HS-5 (cell line): ENCODE measurements around the gene ZIC1.

Source experiments
- DNase-seq: peaks from one replicate; pipeline ENCODE4 v3.0.0-alpha.2; 2012; ENCODE audit warnings: low read depth

Gene ZIC1

DNA sequence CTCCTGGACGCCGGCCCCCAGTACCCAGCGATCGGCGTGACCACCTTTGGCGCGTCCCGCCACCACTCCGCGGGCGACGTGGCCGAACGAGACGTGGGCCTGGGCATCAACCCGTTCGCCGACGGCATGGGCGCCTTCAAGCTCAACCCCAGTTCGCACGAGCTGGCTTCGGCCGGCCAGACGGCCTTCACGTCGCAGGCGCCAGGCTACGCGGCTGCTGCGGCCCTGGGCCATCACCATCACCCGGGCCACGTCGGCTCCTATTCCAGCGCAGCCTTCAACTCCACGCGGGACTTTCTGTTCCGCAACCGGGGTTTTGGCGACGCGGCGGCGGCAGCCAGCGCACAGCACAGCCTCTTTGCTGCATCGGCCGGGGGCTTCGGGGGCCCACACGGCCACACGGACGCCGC is 956 bp downstream of the ZIC1 start:
- no peak for DNase-seq

DNA sequence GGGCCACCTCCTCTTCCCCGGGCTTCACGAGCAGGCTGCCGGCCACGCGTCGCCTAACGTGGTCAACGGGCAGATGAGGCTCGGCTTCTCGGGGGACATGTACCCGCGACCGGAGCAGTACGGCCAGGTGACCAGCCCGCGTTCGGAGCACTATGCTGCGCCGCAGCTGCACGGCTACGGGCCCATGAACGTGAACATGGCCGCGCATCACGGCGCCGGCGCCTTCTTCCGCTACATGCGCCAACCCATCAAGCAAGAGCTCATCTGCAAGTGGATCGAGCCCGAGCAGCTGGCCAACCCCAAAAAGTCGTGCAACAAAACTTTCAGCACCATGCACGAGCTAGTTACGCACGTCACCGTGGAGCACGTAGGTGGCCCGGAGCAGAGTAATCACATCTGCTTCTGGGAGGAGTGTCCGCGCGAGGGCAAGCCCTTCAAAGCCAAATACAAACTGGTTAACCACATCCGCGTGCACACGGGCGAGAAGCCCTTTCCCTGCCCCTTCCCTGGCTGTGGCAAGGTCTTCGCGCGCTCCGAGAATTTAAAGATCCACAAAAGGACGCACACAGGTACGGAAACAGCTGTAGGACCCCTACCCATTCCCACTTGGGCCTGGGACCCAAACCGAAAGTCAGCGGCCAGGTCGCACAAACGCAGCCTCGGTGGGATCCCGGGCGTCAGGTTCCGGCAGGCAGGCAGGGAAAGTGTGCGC is 1.5 kb downstream of the ZIC1 start:
- peak; percentile 55 for DNase-seq

DNA sequence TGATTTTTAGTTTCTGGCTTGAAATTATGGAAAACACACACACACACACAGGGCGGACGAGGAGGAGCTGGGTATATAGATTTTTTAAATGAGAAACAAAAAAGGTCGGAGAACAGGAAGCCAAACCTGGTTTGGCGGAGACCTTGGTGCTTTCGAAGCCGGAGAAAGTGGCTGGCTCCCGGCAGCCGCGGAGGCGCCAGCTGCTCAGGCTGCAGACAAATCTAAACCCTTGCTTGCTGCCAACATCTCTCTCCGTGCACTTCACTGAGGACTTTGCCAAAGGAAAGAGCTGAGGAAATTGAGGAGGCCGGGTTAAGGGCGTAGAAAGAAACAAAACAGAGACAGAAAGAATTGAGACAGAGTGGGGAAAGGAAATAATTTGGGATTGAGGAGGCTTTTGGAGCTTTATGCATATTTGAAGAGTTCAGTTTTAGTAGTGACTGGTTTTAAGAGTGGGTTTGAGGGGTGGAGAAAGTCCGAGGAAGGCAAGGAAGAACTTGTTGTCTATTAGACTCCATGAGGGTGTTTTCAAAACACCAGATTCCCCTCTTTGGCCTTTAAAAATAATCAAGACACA is 2.2 kb downstream of the ZIC1 start:
- DNase-seq, result no peak

DNA sequence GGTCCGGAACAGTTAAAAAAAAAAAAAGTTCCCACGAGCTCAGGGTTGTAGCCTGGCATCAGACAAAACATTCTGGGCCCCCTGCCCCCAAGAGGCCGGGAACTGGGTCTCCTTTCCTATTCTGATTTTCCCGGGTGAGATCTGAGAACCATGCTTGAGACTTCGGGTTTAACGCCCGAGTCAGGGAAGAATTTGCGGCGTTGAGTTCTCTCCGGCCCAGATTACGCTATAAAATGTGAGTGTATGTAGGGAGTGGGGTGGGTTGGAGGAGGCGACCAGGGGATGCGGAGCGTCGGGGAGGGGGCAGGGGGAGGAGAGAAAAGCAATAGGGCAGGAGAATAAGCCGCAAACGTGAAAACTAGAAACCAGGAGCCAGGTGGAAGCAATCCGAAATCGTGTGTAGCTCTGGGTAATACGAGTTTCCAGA is 2.7 kb downstream of the ZIC1 start:
- no peak for DNase-seq

DNA sequence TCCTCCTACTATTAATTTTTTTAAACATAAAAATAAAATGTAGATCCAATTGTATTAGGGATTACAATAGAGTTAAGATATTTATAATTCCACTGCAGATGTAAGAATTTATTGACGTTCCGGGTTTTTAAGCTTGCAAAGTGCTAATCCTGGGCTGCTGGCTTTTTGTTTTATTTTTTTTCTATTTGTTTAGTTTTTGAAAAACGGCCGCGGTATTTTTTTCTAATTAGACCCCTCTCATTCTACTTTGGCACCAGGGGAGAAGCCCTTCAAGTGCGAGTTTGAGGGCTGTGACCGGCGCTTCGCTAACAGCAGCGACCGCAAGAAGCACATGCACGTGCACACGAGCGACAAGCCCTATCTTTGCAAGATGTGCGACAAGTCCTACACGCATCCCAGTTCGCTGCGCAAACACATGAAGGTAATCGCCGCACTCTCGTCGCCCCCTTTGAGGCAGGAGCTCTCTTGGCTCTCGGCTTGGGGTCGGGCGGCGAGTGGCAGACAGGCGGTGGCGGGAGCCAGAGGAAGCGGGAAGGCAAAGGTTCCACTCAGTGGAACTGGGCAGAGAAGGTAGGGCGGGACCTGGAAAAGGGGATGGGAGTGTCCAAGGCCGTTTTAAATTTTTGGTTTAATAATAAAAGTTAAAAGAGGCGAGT is 3.2 kb downstream of the ZIC1 start:
- DNase-seq, result no peak

DNA sequence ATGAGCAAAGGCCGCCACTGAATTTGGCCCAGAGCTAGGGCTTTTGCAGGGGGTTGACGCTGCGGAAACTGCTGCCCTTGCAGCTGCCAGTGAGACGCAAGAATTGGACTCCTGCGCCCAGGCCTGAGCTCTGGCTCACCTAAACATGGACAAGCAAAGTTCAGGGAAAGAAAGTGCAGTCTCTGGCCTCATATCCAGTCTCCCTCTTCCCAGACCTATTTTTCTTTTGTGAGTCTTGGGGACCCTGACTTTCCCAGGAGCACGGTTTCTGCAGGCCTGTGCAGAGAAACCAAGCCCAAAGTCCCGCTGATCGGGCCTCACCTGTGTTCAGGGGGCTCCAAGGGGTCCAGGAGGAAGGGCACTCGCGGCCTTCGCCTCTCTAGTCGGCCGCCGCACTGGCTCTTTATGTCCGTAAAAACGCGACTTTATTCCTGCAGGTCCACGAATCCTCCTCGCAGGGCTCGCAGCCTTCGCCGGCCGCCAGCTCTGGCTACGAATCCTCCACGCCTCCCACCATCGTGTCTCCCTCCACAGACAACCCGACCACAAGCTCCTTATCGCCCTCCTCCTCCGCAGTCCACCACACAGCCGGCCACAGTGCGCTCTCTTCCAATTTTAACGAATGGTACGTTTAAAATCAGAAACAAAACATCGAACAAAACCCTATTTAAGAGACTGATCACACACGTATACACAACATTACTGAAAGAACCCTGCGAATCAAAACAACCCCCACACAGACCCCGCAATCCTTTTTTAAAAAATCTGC is 3.9 kb downstream of the ZIC1 start:
- DNase-seq, result no peak

DNA sequence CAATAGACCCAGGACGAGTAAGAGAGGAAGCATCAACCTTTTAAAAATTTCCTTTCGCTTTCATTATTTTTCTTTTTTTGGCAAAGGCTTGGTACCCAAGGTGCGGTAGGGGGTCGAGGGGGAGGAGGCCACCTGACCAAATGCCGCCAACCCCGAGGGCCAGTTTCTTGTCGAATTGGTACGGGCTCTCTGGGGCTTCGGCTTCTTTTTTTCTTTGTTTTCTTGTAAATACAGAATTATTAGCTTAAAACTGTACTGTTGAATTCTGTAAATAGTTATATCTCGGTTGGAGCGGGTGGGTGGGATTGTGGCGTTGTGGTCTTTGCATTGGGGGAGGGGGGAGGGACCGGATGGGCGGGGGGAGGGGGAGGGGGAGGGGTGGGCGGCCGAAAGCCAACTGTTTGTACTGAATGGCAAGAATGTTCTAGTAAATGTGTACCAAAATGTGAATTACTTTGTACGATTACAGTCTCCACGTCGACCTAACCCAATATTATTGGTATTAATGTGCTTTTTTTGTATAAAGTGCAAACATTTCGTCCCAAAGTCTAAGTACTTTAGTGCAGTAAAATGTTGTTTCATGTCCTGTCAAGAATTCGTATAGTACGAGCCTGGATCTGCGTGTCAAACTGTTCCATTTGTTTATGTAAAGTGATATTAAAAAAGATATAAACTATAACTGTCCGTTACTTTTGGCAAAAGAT is 4.7 kb downstream of the ZIC1 start:
- DNase-seq, result no peak

DNA sequence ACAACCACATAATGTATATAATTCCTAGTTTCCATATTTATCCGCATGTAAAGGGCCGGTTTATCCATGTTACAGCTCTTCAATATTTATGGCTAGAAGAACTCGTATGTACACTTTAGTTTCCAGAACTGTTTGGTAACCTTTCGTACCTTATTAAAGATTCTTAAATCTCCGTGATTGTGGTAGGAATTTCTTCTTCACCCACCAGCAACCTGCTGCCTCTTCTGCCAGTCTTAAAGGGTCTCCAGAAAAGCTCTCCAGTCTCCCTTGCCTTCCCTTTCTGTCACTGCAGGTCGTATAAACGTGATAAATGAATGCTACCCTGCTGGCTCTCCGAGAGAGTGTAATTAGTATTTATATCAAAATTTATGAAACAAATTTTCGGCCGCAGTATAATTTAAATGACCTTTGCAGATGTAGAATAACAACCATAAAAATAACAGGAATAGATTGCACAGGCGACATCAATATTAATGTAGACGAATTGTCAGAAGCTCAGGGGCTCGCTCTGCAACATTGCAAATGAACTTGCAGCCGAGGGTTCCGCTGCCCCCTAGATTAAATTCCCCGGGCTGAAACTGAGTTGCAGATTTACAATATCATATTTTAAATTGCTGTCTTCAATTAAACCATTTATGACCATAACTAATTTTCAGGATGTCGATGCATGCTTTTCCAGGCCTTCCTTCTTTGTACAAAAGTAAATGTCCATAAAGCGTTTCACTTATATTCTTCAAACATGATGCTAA is 5.4 kb downstream of the ZIC1 start:
- DNase-seq, result no peak

DNA sequence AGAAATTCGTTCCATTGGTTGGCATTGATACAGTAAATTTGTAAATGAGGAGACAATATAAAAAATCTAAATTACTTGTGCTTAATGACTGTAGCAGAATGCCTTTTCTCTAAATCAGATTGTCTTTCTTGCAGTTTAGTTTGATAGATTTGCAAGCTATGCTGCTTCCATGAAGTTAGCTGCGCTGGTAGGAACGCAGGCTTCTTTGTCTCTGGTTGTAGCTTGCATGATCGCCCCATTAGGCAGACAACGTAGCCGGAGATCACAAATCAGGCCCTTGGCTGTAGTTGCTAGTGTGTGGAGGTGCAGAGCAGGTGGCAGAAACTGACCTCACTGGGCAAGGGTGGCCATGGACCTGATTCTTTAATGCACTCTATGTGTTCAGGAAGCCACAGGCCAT is 6.1 kb downstream of the ZIC1 start:
- no peak for DNase-seq

DNA sequence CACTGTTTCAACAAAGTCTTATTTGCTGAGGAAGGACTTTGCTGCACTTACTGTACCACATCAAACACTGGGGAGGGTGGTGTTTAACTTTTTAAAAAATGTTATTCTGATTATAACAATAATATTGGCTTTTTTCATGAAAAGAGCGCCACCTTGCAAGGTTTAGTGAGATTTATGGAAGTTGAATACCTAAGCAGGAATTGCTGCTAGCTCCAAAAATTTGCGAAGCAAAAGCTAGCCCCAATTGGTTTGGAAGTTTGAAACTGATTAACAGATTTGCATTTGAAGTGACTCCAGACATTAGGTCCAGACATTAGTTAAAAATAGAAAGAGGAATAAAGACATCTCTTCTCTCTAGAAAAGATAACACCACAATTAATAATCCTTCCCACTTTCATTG is 6.7 kb downstream of the ZIC1 start:
- DNase-seq, result no peak

DNA sequence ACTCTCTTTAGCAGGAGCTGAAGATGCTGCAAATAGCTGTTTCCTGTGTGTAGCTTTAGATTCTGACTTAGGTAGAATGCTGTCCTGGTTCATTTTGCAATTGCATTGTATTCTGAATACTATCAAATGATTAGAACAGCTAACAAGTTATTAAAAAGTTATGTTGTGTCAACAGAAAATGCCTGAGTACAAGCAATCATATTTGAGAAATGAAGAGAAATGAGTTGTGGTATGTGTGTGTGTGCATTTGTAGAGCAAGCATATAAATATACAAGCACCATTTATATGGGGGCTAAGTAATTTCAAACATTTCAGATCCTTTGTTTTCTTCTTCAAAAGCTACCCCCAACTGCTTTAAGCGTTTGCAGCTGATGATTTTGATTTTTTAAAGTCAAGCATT is 7.8 kb downstream of the ZIC1 start:
- DNase-seq, result no peak

DNA sequence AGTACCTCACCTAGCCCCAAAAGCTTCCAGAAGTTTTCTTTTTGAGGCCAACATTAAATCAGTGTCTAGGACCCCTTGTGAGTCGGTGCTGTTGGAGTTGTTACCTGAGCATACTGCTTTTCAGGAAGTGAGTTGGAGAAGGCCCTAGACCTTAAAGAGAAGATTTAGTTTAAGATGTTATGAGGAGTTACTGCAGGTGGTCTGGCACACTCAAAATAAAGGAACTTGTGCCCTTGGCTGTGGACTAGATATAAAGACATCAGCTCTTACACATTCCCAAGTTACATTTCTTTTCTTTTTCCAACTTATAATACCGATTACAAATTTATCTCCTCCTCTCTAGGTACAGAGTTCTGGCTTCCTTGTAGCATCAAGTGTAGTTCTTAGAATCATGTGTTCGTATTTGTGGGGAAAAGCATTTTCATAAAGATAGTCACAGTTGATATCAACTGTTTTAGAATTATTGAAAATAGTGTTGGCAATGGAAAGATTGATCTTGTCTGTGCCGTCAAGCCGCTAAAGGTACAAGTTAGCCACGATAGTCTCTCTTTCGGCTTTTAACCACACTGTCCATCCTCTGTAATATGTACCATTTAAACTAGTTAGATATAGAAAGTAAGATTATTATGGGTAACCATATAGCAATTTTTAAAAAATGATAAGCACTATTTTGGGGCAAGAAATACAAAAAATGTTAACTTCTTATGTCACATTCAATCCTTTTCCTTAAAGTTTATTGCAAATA is 8.6 kb downstream of the ZIC1 start:
- DNase-seq, result no peak

DNA sequence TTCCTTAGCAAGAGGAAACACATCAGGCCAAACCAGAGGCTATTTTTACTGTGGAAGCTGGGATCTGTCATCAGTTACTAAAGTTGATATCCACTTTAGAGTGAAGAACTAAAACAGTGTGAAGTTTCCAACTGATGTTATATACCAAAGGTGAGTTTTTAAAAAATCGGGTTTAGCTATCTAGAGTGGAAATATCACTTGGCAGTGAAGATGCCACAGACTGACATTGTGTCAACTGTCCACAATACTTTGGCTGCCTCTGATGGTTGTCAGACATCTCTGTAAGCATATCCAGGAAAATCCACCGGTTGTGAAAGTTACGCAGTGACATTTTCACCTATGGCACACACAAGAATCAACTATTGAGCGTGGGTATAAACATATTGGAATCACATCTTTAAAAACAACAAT is 9.2 kb downstream of the ZIC1 start:
- no peak for DNase-seq

DNA sequence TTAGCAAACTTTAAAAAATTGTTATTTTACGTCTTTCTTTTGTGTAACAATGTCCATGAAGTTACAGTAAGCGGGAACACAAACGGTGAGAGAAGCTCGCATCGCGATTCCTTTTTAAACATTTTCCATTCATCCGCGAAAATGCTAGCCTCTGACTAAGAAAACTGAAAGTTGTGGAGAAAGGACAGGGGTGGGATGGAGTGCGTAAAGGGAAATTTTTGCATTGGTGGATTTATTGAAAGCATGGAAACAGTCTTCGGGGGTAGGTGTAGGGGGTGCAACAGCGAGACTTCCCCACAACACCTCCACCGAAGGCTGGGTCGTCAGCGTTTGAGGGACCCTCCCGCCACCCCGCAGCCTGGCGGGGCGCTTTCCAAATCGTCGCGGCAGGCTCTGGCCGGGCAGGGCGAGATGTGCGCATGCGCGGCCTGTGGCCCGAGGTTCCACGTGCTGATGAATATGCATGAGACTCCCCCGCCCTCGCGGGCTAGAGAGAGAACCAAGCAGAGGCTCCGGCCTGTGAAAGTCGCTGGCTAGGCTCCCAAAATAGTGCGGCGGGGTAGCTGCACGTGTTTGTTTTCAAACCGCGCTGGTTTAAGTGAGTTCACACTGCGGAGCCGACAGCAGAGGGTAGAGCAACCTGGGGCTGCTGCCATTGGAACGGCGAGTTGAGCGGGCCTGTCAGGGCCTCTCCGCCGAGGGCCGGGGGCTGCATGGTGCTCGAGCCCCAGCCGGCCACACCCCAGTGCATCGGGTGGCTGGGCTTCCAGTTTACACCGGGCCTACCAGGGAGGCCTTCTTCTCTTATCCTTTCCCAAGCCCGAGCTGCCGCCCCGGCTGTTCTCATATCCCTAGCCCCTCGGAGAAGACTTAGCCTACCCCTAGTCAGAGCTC is 9.9 kb downstream of the ZIC1 start:
- no peak for DNase-seq

DNA sequence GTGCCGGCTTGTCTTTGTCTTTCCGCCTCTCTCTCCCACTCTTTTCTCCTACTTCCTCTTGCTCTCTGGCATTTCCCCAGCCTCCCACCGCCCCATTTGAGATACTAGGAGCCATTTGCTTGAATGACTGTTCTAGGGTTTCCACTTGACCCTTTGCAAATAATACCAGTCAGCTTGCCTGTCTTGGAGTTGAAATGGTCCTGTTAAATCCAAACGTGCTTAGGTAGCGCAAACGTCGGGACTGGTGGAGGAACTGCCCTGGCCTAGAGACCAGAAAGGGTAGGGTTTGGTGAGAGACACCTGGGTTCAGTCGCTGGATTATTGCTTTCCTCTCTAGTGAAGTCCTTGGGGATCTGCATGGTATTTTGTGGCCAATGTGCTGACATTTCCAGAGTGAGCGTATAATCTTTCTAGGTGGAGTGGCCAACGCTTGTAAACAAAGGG is 10.6 kb downstream of the ZIC1 start:
- DNase-seq, result no peak

DNA sequence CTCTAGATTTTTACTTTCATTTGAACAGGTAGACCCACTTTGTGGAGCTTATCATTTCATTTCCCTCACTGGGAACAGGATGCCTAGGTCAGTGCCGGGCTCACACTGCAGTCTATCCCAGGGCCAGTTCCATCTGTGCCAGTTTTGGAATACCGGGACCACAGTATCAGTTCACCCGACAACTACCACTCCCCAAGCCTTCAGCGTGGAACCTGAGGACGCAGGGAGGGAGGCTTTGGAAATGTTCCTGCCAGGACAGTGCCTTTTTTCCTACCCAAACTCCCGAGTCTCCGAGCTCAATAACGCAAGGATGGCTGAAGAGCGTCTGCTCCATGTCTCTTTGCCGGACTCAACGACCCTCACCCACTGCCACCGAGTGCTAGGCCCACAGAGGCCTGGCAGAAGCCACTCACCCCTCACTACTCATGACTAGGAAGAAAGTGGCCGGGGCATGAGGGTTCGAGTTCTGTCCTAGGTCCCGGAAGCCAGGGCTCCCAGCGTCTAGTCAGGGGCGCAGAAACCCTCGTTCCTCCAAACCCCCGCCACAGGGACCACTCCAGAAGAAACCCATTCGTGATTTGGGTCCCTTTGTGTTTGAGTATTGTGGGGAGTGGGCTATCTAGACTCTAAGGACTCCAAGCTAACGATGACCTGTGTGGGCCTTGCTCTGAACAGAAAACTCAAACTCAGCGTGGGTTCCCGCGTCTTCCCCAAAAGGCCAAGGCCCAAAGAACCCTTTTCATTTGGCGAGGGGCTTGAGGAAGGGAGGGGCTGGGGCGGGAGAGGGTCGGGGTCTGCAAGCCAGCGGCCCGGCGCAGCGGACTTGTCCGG is 11.4 kb downstream of the ZIC1 start:
- DNase-seq, result no peak

DNA sequence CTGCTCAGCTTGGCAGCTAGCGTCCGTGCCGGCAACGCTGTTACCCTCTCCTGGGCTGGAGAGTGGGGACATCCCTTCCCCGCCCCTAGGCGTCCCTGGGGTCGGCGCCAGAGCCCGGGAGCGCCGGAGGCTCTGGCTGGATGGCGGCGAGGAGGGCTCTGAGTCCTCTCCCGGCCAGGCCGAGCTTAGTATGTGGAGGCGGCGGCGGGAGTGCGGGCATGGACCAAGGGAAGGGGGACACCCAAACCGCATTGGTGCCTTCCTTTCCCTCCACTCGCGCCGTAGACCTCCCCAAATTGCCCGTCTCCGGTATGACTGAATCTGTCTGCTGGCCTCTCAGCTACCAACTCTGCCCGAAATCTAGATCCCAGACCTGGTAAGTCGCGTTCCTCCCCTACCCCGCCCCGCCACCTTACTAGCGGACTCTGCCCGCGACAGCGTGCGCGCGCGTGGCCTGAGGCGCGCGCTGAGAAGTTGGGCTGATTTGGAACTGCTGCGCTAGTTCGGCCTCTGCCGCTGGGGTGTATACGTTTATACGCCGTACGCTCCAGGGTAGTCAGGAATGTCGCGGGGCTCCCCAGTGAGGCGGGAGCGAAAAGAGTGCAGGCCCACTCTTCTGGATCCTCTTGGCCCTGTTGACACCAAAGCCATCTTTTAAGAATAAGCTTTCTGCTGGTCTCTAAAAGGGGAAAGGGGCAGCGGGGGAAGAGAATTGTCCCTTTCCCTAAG is 12.2 kb downstream of the ZIC1 start:
- no peak for DNase-seq

DNA sequence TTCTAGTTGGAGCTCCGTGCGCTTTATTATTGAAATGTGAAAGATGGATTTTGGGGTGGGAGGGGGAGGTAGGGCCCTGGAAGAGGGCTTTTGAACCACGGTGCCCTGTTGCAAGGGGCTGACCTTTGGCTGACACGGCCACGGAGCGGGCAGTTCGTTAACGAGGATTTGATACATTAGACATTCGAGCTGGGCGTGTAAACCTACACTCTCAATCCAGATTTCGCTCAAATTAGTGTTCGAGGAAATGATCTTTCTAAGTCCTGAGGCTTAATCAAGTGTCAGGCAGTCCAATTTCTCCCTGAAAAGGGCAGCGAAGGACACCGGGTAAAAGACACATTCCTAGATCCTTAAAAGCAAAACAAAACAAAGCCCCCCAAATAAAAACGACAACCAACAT is 13.0 kb downstream of the ZIC1 start:
- no peak for DNase-seq
